GM23248 (cell line): ENCODE measurements around the gene SDC3.

Source experiments
- EZH2 ChIP-seq: fragments of 200-600 bp; sonication (generic); IDR thresholded peaks from 2 replicates; pipeline ENCODE4 v1.6.1; 2018; ENCODE audit warnings: antibody characterized with exemption, mild to moderate bottlenecking; ENCODE audit not compliant: insufficient read depth, poor library complexity, severe bottlenecking
- EZH2phosphoT487 ChIP-seq: fragments of 200-600 bp; sonication (generic); IDR thresholded peaks from 2 replicates; pipeline ENCODE4 v1.6.1; 2018; ENCODE audit warnings: antibody characterized with exemption, moderate library complexity, mild to moderate bottlenecking, low read depth; ENCODE audit not compliant: insufficient read depth

GRCh38 chr1:30953685-30954084 lies 45.1 kb upstream of the SDC3 start:
- TF ChIP-seq EZH2phosphoT487: no peak
- no peak for TF ChIP-seq EZH2
